ELF-1 (cell line): ENCODE measurements around the gene SMARCAD1.
"Not testable (repeated sequence)": the region's sequence is repeated elsewhere in the genome, so short reads cannot be mapped to it uniquely, and the experiment has no call there.

ENCODE experiments used
- DNase-seq: peaks from one replicate; pipeline ENCODE4 v3.0.0-alpha.2; 2016; ENCODE audit warnings: low read depth, low spot score

SMARCAD1 gene

DNA sequence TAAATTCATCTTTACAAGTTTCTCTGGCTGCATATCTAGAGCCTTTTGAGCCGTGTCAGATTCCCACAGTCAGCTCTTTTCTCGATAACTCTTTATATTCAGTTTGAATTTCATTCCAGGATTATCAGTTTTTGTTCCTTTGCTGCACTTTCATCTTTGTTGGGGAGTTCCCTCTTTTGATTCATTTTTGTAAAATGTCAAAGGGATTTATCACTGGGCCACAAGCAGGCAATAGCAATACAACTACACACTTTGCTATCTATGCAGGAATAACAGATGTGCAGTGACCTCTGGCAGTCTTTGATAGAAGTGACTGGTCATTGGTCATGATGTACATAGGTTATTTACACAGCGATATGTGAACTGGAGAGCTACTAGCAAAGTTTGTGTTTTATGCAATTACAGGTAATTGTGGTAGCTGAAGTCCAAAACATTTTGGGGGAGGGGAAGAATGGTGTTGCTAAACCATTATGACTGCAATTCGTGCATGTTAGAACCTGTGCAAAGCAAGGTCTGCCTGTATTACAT lies 91.1 kb downstream of the SMARCAD1 start:
- DNase-seq, result no peak

DNA sequence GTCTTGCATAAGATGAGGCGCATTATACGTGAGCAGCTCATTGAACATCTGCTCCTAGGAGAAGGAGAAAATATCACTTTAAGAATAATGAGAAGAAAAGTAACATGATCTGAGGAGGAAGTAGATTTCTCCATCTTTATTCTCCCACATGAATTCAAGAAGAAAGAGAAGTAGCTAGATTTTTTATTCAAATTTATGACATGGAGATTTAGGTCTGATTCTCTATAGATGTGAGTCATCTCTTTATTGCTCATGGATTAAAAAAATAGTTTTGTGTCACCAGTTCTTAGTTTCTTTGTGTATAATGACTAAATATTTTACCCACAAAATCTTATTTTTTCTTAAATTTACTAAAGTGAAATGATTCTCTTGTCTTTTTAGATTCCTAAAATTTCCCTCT lies 94.5 kb downstream of the SMARCAD1 start:
- no peak for DNase-seq

DNA sequence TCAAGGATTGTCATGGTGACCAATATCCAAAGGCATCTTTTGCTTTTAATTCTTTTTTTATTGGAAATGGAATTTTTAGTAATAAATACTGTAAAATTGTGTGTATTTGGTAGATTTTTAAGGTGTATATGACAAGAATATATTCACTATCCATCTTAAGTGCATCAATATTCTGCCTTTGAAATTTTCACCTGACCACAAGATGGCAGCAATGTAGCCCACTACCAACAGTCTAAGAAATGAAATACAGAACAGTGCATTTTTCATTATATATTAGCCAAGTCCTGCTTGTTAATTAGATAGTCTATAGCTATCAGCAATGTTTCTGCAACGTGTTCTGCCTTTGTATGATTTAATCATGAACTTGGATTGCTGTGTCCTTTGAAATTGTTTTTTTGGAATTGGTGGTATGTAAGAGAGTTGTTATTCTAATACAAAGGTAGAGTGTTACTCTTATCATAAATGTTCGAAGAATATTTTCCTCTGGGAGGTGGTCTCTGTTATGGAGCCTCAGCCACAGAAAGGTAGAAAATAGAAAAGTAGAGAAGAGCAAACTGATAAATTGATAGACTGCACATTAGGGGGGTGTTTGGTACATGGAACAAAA lies 96.8 kb downstream of the SMARCAD1 start:
- no peak for DNase-seq

DNA sequence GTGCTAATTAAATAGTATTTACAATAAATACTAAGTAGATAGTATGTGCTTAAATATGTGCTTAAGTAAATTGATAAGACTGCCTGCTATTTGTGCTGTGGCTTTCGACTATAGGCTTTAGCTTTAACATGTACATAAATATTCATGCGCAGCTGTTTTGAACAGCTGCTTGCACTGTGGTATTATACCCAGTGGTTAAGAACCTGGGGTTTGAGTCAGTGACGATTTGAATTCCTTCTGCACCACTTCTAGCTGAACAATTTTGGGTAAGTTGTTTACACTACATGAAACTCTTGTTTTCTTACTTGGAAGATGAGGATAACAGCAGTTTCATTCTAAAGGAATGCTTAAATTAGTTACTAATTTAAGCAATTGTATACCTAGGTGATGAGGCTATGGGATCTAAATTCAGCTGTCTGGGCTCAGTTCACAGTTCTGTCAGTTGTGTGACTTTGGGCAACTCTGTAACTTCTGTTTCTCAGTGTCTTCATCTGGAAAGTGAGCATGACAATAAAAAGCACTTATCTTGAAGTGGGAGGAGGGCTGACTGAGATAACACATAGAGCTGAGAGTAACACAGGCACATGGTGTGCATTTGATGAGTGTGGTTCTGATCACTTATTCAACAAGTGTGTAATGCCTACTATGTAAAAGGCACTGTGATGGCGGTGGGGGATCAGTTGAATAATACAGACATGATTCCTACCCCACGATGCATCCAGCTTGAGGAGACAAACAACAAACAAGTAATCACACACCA lies 98.0 kb downstream of the SMARCAD1 start:
- DNase-seq, result no peak

DNA sequence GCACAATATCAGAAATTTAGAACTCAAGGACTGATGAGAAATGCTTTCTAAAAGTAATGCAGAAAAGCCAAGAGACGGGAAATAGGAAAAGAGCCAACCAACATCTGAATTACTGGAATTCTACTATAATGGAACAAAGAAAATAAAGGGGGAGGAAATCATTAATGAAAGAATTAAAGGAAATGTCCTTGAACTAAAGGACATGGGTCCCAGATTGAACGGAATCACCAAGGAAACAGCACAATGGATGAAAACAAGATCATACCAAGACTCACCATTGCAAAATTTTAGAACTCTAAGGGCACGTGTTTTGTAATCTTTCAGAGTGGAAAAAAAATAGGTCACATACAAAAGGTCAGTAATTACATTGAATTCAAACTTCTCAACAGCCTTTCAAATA lies 99.0 kb downstream of the SMARCAD1 start:
- DNase-seq, result no peak

DNA sequence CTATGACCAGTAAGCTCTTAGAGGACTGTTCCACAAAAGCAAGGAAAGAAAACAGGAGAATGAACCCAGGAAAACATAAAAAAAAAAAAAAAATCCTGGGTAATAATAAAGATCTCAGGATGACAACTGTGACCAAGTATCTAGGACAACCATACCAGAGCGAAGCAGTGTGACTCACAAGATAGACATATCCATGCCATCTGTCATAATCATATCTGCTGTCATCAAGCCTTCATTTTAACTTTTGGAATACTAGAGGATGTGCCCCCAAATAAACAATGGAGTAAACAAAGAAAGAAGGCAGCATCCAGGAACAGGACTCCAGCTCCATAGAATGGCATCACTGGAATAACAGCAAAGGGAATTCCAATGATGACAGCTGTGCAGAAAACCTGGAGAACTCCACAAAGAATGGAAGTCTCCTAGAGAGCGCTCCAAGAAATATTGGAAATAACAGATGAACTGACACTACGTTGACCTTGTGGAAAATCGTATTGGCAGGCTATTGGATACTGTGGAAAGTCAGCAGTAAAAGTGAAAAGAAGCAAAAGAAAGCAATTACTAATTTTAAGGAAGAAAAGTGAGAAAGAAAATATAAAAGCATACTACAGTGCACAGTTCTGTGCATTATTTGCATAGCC lies 99.7 kb downstream of the SMARCAD1 start:
- no peak for DNase-seq

DNA sequence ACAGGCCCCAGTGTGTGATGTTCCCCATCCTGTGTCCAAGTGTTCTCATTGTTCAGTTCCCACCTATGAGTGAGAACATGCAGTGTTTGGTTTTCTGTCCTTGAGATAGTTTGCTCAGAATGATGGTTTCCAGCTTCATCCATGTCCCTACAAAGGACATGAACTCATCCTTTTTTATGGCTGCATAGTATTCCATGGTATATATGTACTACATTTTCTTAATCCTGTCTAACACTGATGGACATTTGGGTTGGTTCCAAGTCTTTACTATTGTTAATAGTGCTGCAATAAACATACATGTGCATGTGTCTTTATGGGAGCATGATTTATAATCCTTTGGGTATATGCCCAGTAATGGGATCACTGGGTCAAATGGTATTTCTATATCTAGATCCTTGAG lies 112.3 kb downstream of the SMARCAD1 start:
- not testable (repeated sequence) for DNase-seq

DNA sequence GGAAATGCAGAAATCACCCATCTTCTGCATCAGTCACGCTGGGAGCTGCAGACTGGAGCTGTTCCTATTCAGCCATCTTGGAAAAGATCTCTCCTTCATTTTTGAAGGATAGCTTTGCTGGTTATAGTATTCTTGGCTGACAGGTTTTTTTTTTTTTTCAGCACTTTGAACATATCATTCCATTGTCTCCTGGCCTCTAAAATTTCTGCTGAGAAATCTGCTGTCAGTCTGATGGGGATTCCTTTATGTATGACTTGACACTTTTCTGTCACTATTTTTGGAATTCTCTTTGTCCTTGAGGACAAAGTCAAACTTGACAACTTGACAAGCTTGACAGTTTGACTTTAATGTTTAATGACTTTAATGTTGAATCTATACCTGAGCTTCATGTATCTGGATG lies 118.2 kb downstream of the SMARCAD1 start:
- DNase-seq, result no peak

DNA sequence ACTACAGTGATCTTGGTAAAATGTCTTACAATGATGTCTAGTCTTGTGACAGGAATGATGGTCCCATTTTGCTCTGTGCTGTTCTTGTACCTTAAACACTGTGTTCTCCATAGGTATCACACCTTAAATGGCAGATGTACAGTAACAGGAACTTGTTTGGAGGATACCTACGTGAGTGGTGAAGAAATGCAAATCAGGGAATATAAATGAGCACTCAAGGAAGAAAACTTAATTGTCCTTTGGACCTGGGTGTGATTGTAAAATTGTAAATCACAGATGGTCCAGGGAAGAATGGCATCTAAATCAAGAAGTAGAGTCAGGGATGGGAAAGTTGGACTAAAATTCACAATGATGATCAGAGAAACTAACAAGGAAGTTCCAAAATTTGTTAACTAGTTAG lies 122.3 kb downstream of the SMARCAD1 start:
- DNase-seq, result no peak

DNA sequence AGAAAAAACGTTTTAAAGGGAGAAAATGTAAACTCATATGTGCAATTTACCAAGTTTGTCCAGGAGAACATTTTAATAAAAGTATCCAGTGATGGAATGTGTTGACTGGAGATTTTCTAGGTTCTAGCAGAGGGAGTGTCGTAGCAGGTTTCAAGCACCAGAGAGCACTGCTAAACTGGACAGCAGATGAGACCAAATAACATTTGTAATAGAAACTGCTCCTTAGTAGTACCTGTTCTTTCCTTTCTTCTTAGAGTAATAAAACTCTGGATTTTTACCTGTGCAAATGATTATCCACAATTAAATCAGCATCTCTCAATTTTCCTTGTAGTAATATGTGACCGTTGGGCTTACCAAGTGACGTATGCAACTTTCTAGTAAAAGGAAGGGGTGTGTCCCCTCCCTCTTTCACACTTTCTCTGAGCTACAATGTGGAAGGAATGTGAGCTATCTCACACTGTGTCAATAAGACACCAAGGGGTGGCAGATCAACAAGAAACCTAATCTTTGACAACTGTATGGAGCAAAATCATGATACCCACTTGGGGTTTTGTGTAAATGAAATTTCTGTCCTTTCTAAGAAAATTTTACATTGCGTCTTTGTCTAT lies 125.4 kb downstream of the SMARCAD1 start:
- DNase-seq, result peak; percentile 35

DNA sequence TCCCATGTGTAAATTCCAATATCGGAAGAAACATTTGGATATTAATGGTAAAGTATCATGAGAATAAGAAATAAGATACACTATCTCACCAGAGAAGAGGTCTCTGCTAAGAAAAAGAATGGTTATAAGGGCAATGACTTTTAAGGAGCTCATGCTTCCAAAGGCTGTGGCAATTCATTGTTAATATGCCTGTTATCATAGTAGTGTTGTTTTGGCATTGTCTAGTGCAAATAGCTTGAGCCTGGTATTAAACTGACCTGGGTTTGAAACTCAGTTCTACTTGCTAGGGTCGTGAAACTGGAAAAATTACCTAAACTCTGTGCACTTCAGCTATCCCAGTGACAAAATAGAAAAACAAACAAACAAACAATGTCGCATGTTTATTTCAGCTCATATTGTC lies 126.2 kb downstream of the SMARCAD1 start:
- no peak for DNase-seq

DNA sequence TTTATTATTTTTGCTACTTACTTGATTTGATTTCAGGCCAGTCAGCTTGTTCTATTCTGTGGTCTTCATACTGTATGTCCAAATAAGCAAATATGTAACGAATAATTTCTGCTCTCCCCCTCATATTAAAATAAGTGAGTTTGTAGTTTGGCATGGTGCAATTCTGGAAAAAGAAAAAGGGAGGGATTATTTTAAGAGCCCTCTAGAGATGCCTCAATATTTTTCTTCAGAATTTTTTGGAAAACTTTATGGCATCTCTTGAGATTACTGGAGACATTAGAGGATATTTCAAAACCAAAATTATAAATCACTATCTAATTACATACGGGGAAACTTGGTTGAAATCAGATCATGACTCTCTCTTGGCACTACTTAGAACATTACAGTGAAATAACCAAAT lies 126.8 kb downstream of the SMARCAD1 start:
- no peak for DNase-seq

DNA sequence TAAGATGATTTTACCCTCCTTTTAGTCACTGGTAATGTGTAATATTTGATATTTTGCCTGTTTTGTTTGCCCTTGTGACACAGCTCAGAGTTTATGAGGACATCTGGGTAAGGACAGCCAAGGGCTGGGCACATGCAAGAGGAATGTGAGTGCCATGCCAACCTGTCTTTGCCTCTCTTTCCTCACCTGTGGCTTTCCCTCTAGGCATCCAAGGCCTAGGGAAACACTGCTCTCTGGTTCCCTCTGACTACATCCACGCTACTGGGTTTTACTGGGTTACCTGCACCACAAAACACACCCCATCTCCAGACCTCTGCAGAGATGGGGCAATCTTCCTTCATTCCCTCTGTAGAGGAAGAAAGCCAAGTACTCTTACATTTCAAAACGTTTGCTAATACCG lies 127.3 kb downstream of the SMARCAD1 start:
- no peak for DNase-seq

DNA sequence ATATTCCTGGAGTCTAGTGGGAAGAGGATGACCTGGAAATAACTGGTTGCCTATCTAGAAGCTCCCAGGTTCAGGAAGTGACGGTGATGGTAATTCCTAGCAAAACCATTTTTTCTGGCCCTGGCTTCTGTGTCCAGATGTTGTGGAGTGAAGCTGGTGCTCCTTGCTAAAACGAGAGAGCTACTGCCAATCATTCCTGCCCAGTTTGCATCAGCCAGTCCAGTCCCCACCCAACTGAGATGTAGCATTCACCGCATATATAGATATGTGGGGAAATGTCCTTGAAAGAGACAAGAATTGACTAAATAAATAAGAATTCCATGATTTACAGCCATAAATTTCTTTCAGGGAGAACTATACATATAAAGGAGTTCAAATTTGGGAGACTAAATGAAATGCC lies 128.6 kb downstream of the SMARCAD1 start:
- DNase-seq, result no peak

DNA sequence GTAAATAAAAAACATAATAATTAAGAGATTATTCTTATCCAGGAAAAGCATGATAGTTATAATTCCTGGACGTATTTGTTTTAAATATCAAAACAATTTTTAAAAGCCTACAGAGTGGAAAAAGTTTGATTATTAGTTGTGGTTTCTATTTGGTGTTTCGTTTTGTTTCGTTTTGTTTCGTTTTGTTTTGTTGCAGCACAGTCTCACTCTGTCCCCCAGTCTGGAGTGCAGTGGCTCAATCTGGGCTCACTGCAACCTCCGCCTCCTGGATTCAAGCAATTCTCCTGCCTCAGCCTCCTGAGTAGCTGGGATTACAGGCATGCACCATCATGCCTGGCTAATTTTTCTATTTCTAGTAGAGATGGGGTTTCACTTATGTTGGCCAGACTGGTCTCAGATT lies 129.1 kb downstream of the SMARCAD1 start:
- DNase-seq, result not testable (repeated sequence)

DNA sequence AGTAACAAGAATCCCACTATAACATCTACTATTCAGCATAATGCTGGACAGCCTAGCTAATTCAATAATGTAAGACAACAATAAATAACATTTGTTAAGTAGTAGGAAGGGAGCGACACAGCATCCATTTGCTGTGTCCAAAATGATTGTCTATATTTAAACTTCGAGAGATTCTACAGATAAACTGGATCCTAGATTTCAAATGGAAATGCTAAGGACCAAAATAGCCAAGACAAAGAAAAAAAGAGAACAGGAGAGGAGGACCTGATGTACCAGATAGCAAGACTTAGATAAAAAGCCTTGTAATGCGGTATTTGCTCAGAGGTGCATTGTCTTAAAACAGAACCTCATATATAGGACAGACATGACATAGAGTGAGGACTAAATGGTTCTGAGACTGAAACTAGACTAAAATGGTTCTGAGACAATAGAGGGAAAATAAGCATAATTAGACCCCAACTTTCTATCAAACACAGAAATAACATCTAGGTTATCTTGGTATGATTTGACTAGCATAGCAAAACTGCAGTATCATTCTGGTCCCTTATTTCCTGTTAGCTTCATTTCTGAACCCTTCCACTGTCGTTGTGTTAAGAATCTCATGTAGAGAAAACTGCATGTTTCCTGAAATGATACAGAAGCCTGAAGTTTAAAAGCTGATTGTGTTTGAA lies 131.2 kb downstream of the SMARCAD1 start:
- DNase-seq, result no peak

DNA sequence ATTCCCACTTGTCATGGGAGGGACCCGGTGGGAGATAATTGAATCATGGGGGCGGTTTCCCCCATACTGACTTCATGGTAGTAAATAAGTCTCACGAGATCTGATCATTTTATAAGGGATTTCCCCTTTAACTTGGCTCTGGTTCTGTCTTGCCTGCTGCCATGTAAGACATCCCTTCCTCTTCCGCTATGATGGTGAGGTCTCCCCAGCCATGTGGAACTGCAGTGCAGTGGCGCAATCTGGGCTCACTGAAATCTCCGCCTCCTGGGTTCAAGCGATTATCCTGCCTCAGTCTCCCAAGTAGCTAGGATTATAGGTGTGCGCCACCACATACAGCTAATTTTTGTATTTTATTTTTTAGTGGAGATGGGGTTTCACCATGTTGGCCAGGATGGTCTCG lies 132.1 kb downstream of the SMARCAD1 start:
- DNase-seq, result no peak
